HCT116 (cell line): ENCODE data around the gene ZMYM2. TPM values are rescaled to one million over a fixed set of nuclear protein-coding genes. Genes with fewer than 3 reads are reported as not detected.

Experiments
- ATAC-seq: fragments of 200-7000 bp; cut with Tn5 transposase; 2 replicates; pipeline ENCODE4 v1.9.1; 2020; ENCODE audit warnings: mild to moderate bottlenecking, moderate library complexity
- BruUV-seq: library from RNA; stranded (reverse); fragments of 400-500 nt; replicated peaks from 2 replicates; lab custom pipeline; 2021; lab: Mats Ljungman, UMichigan
- CTCF ChIA-PET: fragments of 300-600 bp; sonication (Branson Sonifier 250); formaldehyde crosslinking; loops from one replicate; lab custom pipeline; 2021; ENCODE audit warnings: antibody characterized with exemption; lab: Charles Lee
- POLR2A ChIA-PET: fragments of 300-600, 350-600 bp; sonication (Branson Sonifier 250); formaldehyde crosslinking; loops from one replicate; lab custom pipeline; 2021; ENCODE audit warnings: antibody characterized with exemption; lab: Charles Lee
- RAD21 ChIA-PET, 2 experiments: fragments of 300-600 bp; sonication (Branson Sonifier 250); formaldehyde crosslinking; loops; one replicate each; lab custom pipeline; 2023; ENCODE audit warnings: low total read pairs in 2 of 2; ENCODE audit not compliant: uncharacterized antibody in 2 of 2, unreplicated experiment in 2 of 2, low non-redundant PET in 1 of 2; lab: Charles Lee
- DNase-seq: peaks from one replicate; pipeline ENCODE4 v3.0.0-alpha.2; 2010; ENCODE audit warnings: low read depth, low spot score
- H2AFZ ChIP-seq: fragments of 200-600 bp; shearing (Covaris generic), sonication (generic); 2 replicates; pipeline ENCODE4 v1.6.1; 2017; ENCODE audit warnings: low read depth, mixed run types, mixed read lengths, antibody characterized with exemption, low read length; ENCODE audit not compliant: poor library complexity, severe bottlenecking
- H3K27ac ChIP-seq: 2 replicates; pipeline ENCODE4 v1.5.1; 2012; ENCODE audit warnings: low read depth, low read length
- H3K27me3 ChIP-seq: fragments of 200-600 bp; sonication (generic); 2 replicates; pipeline ENCODE4 v1.6.1; 2016; ENCODE audit warnings: mixed run types, low read length, mixed read lengths; ENCODE audit not compliant: insufficient read depth
- H3K36me3 ChIP-seq, 2 experiments: fragments of 200-500 bp in 1 of 2; fragments of 200-600 bp in 1 of 2; sonication (Bioruptor generic) in 1 of 2; sonication (generic) in 1 of 2; 2 replicates each; pipeline versions ENCODE4 v1.5.1 to v1.6.1; 2014 to 2016; ENCODE audit warnings: low read length in 2 of 2, inconsistent platforms in 1 of 2, mixed read lengths in 1 of 2, mixed run types in 1 of 2; ENCODE audit not compliant: insufficient read depth in 2 of 2, control insufficient read depth in 1 of 2
- H3K4me1 ChIP-seq, 2 experiments: fragments of 200-600 bp in 1 of 2; sonication (generic) in 1 of 2; 2 replicates each; pipeline versions ENCODE4 v1.5.1 to v1.6.1; 2012 to 2017; ENCODE audit warnings: low read length in 2 of 2, inconsistent platforms in 1 of 2, mild to moderate bottlenecking in 1 of 2, mixed read lengths in 1 of 2, mixed run types in 1 of 2, moderate library complexity in 1 of 2; ENCODE audit not compliant: insufficient read depth in 2 of 2, control insufficient read depth in 1 of 2
- H3K4me2 ChIP-seq: fragments of 200-600 bp; sonication (generic); 2 replicates; pipeline ENCODE4 v1.6.1; 2017; ENCODE audit warnings: mixed run types, low read length, mixed read lengths
- H3K4me3 ChIP-seq, 2 experiments: fragments of 200-600 bp in 1 of 2; sonication (generic) in 1 of 2; replicated peaks in 1 of 2; 2 replicates each; pipeline ENCODE4 v1.5.1; 2011 to 2016; ENCODE audit warnings: low read length in 2 of 2, control low read depth in 1 of 2, low read depth in 1 of 2, mild to moderate bottlenecking in 1 of 2, mixed read lengths in 1 of 2, mixed run types in 1 of 2
- H3K79me2 ChIP-seq: fragments of 200-600 bp; sonication (generic); 2 replicates; pipeline ENCODE4 v1.6.1; 2017; ENCODE audit warnings: mild to moderate bottlenecking, mixed run types, low read length, moderate library complexity, mixed read lengths; ENCODE audit not compliant: insufficient read depth
- H3K9ac ChIP-seq: fragments of 200-600 bp; sonication (generic); 2 replicates; pipeline ENCODE4 v1.6.1; 2016; ENCODE audit warnings: low read length, mixed read lengths
- H3K9me2 ChIP-seq: fragments of 200-600 bp; sonication (generic), shearing (Covaris generic); 2 replicates; pipeline ENCODE4 v1.6.1; 2017; ENCODE audit warnings: mixed run types, mild to moderate bottlenecking, moderate library complexity; ENCODE audit not compliant: insufficient read depth
- H3K9me3 ChIP-seq, 2 experiments: fragments of 200-500 bp in 1 of 2; fragments of 200-600 bp in 1 of 2; sonication (Bioruptor generic) in 1 of 2; sonication (generic) in 1 of 2; 2 replicates each; pipeline ENCODE4 v1.6.1; 2014 to 2017; ENCODE audit warnings: low read length in 2 of 2, mixed read lengths in 2 of 2, inconsistent platforms in 1 of 2, low read depth in 1 of 2, mild to moderate bottlenecking in 1 of 2, mixed run types in 1 of 2, moderate library complexity in 1 of 2; ENCODE audit not compliant: control insufficient read depth in 1 of 2, insufficient read depth in 1 of 2
- H4K20me1 ChIP-seq: fragments of 200-600 bp; sonication (generic), shearing (Covaris generic); 2 replicates; pipeline ENCODE4 v1.6.1; 2017; ENCODE audit warnings: mixed run types, mild to moderate bottlenecking, moderate library complexity; ENCODE audit not compliant: insufficient read depth
- CTCF ChIP-seq, 3 experiments: fragments of 200-600 bp in 1 of 3; sonication (generic) in 1 of 3; IDR thresholded peaks in 2 of 3; conservative IDR thresholded peaks in 1 of 3; 2 replicates each; pipeline ENCODE4 v1.5.1; 2012 to 2017; ENCODE audit warnings: low read depth in 2 of 3, low read length in 2 of 3, antibody characterized with exemption in 1 of 3, borderline replicate concordance in 1 of 3, control low read depth in 1 of 3, mild to moderate bottlenecking in 1 of 3, mixed read lengths in 1 of 3, mixed run types in 1 of 3, moderate library complexity in 1 of 3; ENCODE audit not compliant: insufficient read depth in 1 of 3
- EGR1 ChIP-seq: IDR thresholded peaks from 2 replicates; pipeline ENCODE4 v1.6.1; 2012; ENCODE audit warnings: low read depth
- ELF1 ChIP-seq: IDR thresholded peaks from 2 replicates; pipeline ENCODE4 v1.6.1; 2012; ENCODE audit warnings: low read depth, borderline replicate concordance
- EZH2 ChIP-seq: fragments of 200-600 bp; sonication (generic); IDR thresholded peaks from 2 replicates; pipeline ENCODE4 v1.6.1; 2017; ENCODE audit warnings: antibody characterized with exemption, mixed run types
- EZH2phosphoT487 ChIP-seq: fragments of 200-600 bp; IDR thresholded peaks from 2 replicates; pipeline ENCODE4 v1.6.1; 2018; ENCODE audit warnings: antibody characterized with exemption, borderline replicate concordance
- MAX ChIP-seq: IDR thresholded peaks from 2 replicates; pipeline ENCODE4 v1.6.1; 2012
- RAD21 ChIP-seq: IDR thresholded peaks from 2 replicates; pipeline ENCODE4 v1.6.1; 2012; ENCODE audit warnings: low read depth, mild to moderate bottlenecking
- SP1 ChIP-seq: IDR thresholded peaks from 2 replicates; pipeline ENCODE4 v1.6.1; 2012; ENCODE audit warnings: low read depth
- SRF ChIP-seq: IDR thresholded peaks from 2 replicates; pipeline ENCODE4 v1.6.1; 2012; ENCODE audit warnings: low read depth
- TCF7L2 ChIP-seq: IDR thresholded peaks from 2 replicates; pipeline ENCODE4 v1.7.0; 2011; ENCODE audit warnings: borderline replicate concordance, inconsistent platforms; ENCODE audit not compliant: insufficient read depth, insufficient read length; ENCODE audit errors: extremely low read depth
- ZBTB33 ChIP-seq: IDR thresholded peaks from 2 replicates; pipeline ENCODE4 v1.6.1; 2011; ENCODE audit warnings: mild to moderate bottlenecking, low read length, moderate library complexity; ENCODE audit not compliant: insufficient replicate concordance; ENCODE audit errors: extremely low read depth
- ZFX ChIP-seq: fragments of 450-650 bp; IDR thresholded peaks from 2 replicates; pipeline ENCODE4 v1.6.1; 2017
- ZNF274 ChIP-seq: fragments of 200-500 bp; sonication (Bioruptor generic); IDR thresholded peaks from 2 replicates; pipeline ENCODE4 v1.6.1; 2014; ENCODE audit warnings: mild to moderate bottlenecking, low read depth, low read length, inconsistent platforms
- intact Hi-C: fragments of 100-400 bp; cut with micrococcal nuclease; formaldehyde crosslinking; loops from 2 replicates; pipeline ENCODE4 v1.10.0; 2022
- total RNA-seq: library from RNA; stranded (reverse); gene quantifications from one replicate; pipeline ENCODE4 v1.2.1, GENCODE V29; 2021; ENCODE audit not compliant: unreplicated experiment
- TF ChIP-seq, protein P1 (sequence below): IDR thresholded peaks from 2 replicates; pipeline ENCODE4 v1.6.1; 2012

ZMYM2 gene
- total RNA-seq, 1 experiment from 2014 or later: 53.0 TPM

GRCh38 chr13:19981685-19982238 lies 23.2 kb downstream of the ZMYM2 start:
- H3K79me2 ChIP-seq: peaks cover 89% of the 10 kb centered on the region
- peaks cover 0 to 2% of the 10 kb centered on the region in 2 experiments; a peak in 2 of 4 replicates for H3K36me3 ChIP-seq
- ChIA-PET CTCF (interaction anchor here (0.6 kb wide), 1 partner anchor 44 kb away, joined by 3 read pairs; no protein-coding TSS in a partner anchor), RAD21 (no interaction called here), POLR2A (interaction anchor here (0.7 kb wide), 1 partner anchor 22 kb away, joined by 3 read pairs; no protein-coding TSS in a partner anchor)
- H3K27me3 ChIP-seq: no peaks in the 10 kb centered on the region
- H4K20me1 ChIP-seq: peaks cover 8% of the 10 kb centered on the region; the same call in 1 of the 2 replicates
- DNase-seq: no peak
- no peak overlapping the region for H3K4me2 ChIP-seq
- TF ChIP-seq SP1: no peak
- TF ChIP-seq EZH2phosphoT487: no peak
- TF ChIP-seq, protein P1, sequence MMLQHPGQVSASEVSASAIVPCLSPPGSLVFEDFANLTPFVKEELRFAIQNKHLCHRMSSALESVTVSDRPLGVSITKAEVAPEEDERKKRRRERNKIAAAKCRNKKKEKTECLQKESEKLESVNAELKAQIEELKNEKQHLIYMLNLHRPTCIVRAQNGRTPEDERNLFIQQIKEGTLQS: no peak
- no peak for TF ChIP-seq RAD21
- TF ChIP-seq ZNF274: no peak
- no peak for TF ChIP-seq TCF7L2
- TF ChIP-seq SRF: no peak
- no peak for TF ChIP-seq EZH2
- TF ChIP-seq EGR1: no peak
- no peak for TF ChIP-seq CTCF (IDR thresholded peaks at IDR 0.05 in 2 of 3, conservative IDR thresholded peaks at IDR 0.05 in 1 of 3; ENCODE audit: borderline replicate concordance in 1 of 3, insufficient read depth in 1 of 3, low read depth in 2 of 3, low read length in 2 of 3)
- no peak for TF ChIP-seq MAX
- TF ChIP-seq ZFX: no peak
- no peak for TF ChIP-seq ELF1
- no peak for TF ChIP-seq ZBTB33
- intact Hi-C loops: no loop called here
- no peak overlapping the region for H3K9ac ChIP-seq
- H3K4me3 ChIP-seq: no peak overlapping the region
- no TSS peak for BruUV-seq
- H2AFZ ChIP-seq: no peak overlapping the region
- H3K27ac ChIP-seq: no peak overlapping the region
- H3K4me1 ChIP-seq: peaks cover 3 to 4% of the 10 kb centered on the region in 2 experiments; a peak in 2 of 4 replicates
- H3K9me2 ChIP-seq: no peaks in the 10 kb centered on the region
- no peaks in the 10 kb centered on the region for H3K9me3 ChIP-seq
- no peak for ATAC-seq
